Keratinocyte (primary cell): Measurements from ENCODE around the gene PHF5A. TPM values are rescaled to one million over a fixed set of nuclear protein-coding genes. Genes with fewer than 3 reads are reported as not detected.

ENCODE experiments used
- DNase-seq: peaks from one replicate; pipeline ENCODE4 v3.0.0-alpha.2; 2011; ENCODE audit warnings: low read depth, missing footprints, low spot score
- FAIRE-seq: peaks from 2 replicates; lab custom pipeline; 2011; peaks lifted over from hg19 to GRCh38; lab: Jason Lieb, UNC
- H2AFZ ChIP-seq: 2 replicates; pipeline ENCODE4 v1.6.0; 2012; ENCODE audit warnings: low read length, control low read depth, inconsistent platforms; ENCODE audit not compliant: control insufficient read depth
- H3K27ac ChIP-seq: 2 replicates; pipeline ENCODE4 v1.5.1; 2011; ENCODE audit warnings: low read length; ENCODE audit not compliant: control insufficient read depth, insufficient read depth
- H3K27me3 ChIP-seq: 3 replicates; pipeline ENCODE4 v1.6.0; 2011; ENCODE audit warnings: low read length; ENCODE audit not compliant: control insufficient read depth, insufficient read depth; ENCODE audit errors: extremely low read depth
- H3K36me3 ChIP-seq, 2 experiments: 2 replicates in 1 of 2; 3 replicates in 1 of 2; pipeline ENCODE4 v1.5.1; 2011; ENCODE audit warnings: low read length in 2 of 2, mild to moderate bottlenecking in 1 of 2; ENCODE audit not compliant: control insufficient read depth in 2 of 2, insufficient read depth in 2 of 2; ENCODE audit errors: extremely low read depth in 1 of 2
- H3K4me1 ChIP-seq: 3 replicates; pipeline ENCODE4 v1.5.1; 2011; ENCODE audit warnings: low read length; ENCODE audit not compliant: control insufficient read depth, insufficient read depth; ENCODE audit errors: extremely low read depth
- H3K4me2 ChIP-seq: 3 replicates; pipeline ENCODE4 v1.6.0; 2011; ENCODE audit warnings: low read depth, low read length; ENCODE audit not compliant: control insufficient read depth, insufficient read depth; ENCODE audit errors: extremely low read depth
- H3K4me3 ChIP-seq, 3 experiments: fragments of 200-600 bp in 1 of 3; sonication (generic) in 1 of 3; 2 replicates in 2 of 3; 3 replicates in 1 of 3; pipeline ENCODE4 v1.5.1; 2011 to 2016; ENCODE audit warnings: low read length in 3 of 3, mild to moderate bottlenecking in 3 of 3, control low read depth in 2 of 3, inconsistent platforms in 1 of 3, low read depth in 1 of 3, mixed read lengths in 1 of 3, mixed run types in 1 of 3, moderate library complexity in 1 of 3; ENCODE audit not compliant: control insufficient read depth in 2 of 3, insufficient read depth in 2 of 3; ENCODE audit errors: extremely low read depth in 1 of 3
- H3K79me2 ChIP-seq: 2 replicates; pipeline ENCODE4 v1.6.0; 2012; ENCODE audit warnings: low read length; ENCODE audit not compliant: control insufficient read depth, insufficient read depth
- H3K9ac ChIP-seq: 3 replicates; pipeline ENCODE4 v1.6.0; 2011; ENCODE audit warnings: low read length; ENCODE audit not compliant: control insufficient read depth, insufficient read depth; ENCODE audit errors: extremely low read depth
- H3K9me1 ChIP-seq: 3 replicates; pipeline ENCODE4 v1.6.0; 2011; ENCODE audit warnings: low read length; ENCODE audit not compliant: control insufficient read depth, insufficient read depth; ENCODE audit errors: extremely low read depth
- H3K9me3 ChIP-seq: 2 replicates; pipeline ENCODE4 v1.5.1; 2012; ENCODE audit warnings: low read depth, low read length; ENCODE audit not compliant: control insufficient read depth
- H4K20me1 ChIP-seq: 3 replicates; pipeline ENCODE4 v1.6.0; 2011; ENCODE audit warnings: low read length; ENCODE audit not compliant: control insufficient read depth, insufficient read depth; ENCODE audit errors: extremely low read depth
- EZH2 ChIP-seq: IDR thresholded peaks from one replicate; pipeline ENCODE4 v1.6.1; 2012; ENCODE audit warnings: inconsistent platforms, mild to moderate bottlenecking, low read length, moderate library complexity
- dilution Hi-C: fragments of 300-500 bp; cut with MboI; formaldehyde crosslinking; loops from one replicate; pipeline ENCODE4 v1.7.0; 2020; ENCODE audit warnings: low sequenced_read_pairs; ENCODE audit not compliant: extremely low pct_ligation_motif_present
- polyA plus RNA-seq, 5 experiments: library from polyadenylated mRNA; depleted of rRNA in 3 of 5; stranded (reverse) in 3 of 5; stranded (forward) in 1 of 5; unstranded in 1 of 5; fragments of >200 nt; gene quantifications; 1 replicate in 1 of 5; 2 replicates in 3 of 5; 3 replicates in 1 of 5; pipeline versions ENCODE4 v1.2.1 to v1.2.3, GENCODE V29; 2011 to 2012; ENCODE audit warnings: missing spikeins in 2 of 5, low read depth in 1 of 5, low replicate concordance in 1 of 5
- TF ChIP-seq, protein P1 (sequence below), 3 experiments: IDR thresholded peaks in 1 of 3; conservative IDR thresholded peaks in 1 of 3; optimal IDR thresholded peaks in 1 of 3; 2 replicates in 2 of 3; 3 replicates in 1 of 3; pipeline versions ENCODE3 to v1.5.1; 2011; ENCODE audit warnings: low read length in 3 of 3, mild to moderate bottlenecking in 3 of 3, moderate library complexity in 2 of 3, control low read depth in 1 of 3, inconsistent platforms in 1 of 3; ENCODE audit not compliant: insufficient read depth in 2 of 3; ENCODE audit errors: extremely low read depth in 1 of 3

Gene PHF5A
- polyA plus RNA-seq, 1 donor (not counting 4 experiments of a cell fraction or from before 2014, with no cell fraction given), result 77.7 TPM

DNA sequence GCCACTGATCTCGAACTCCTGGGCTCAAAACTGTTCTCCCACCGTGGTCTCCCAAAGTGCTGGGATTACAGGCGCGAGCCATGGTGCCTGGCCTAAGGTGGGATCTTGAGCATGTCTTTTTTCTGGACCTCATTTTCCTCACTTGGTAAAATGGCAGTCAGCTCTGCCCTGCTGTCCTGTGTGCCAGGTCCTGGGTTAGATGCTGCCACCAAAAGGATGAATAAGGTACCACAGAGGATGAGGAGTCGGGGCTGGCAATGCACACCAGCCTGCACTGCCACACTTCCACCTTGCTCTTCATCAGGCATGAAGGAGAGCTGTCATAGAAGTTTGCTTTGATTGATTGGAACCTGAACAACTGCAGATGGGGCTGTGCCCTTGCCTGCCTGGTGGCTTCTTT is 32.7 kb upstream of the PHF5A start:
- no peak for FAIRE-seq

DNA sequence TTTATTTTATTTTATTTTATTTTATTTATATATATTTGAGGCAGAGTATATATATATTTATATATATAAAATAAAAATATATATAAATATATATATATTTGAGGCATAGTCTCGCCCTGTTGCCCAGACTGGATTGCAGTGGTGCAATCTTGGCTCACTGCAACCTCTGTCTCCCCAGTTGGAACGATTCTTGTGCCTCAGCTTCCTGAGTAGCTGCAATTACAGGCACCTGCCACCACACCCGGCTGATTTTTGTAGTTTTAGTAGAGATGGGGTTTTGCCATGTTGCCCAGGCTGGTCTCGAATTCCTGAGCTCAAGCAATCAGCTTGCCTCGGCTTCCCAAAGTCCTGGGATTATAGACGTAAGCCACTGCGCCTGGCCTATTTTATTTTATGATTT is 31.8 kb upstream of the PHF5A start:
- H4K20me1 ChIP-seq, result peaks cover 10% of the 10 kb centered on the region
- H3K9me3 ChIP-seq, result no peaks in the 10 kb centered on the region
- H3K4me1 ChIP-seq, result peaks cover 33% of the 10 kb centered on the region
- no peak overlapping the region for H3K4me2 ChIP-seq
- FAIRE-seq, result no peak
- no peaks in the 10 kb centered on the region for H3K27me3 ChIP-seq
- H3K27ac ChIP-seq, result no peak overlapping the region
- no peak overlapping the region for H3K4me3 ChIP-seq
- H3K79me2 ChIP-seq, result peaks cover 13% of the 10 kb centered on the region
- dilution Hi-C loops, result no loop called here
- peaks cover 12 to 24% of the 10 kb centered on the region in 2 experiments for H3K36me3 ChIP-seq
- no peak for DNase-seq
- TF ChIP-seq EZH2, result no peak
- TF ChIP-seq, protein P1, sequence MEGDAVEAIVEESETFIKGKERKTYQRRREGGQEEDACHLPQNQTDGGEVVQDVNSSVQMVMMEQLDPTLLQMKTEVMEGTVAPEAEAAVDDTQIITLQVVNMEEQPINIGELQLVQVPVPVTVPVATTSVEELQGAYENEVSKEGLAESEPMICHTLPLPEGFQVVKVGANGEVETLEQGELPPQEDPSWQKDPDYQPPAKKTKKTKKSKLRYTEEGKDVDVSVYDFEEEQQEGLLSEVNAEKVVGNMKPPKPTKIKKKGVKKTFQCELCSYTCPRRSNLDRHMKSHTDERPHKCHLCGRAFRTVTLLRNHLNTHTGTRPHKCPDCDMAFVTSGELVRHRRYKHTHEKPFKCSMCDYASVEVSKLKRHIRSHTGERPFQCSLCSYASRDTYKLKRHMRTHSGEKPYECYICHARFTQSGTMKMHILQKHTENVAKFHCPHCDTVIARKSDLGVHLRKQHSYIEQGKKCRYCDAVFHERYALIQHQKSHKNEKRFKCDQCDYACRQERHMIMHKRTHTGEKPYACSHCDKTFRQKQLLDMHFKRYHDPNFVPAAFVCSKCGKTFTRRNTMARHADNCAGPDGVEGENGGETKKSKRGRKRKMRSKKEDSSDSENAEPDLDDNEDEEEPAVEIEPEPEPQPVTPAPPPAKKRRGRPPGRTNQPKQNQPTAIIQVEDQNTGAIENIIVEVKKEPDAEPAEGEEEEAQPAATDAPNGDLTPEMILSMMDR (optimal IDR thresholded peaks at IDR 0.05 in 1 of 3, IDR thresholded peaks at IDR 0.05 in 1 of 3, conservative IDR thresholded peaks at IDR 0.05 in 1 of 3; ENCODE audit: extremely low read depth in 1 of 3, insufficient read depth in 2 of 3, low read length in 3 of 3), result no peak
- H2AFZ ChIP-seq, result no peak overlapping the region
- H3K9ac ChIP-seq, result no peak overlapping the region
- H3K9me1 ChIP-seq, result peaks cover 2% of the 10 kb centered on the region

More for the DNA sequence above, 32.7 kb upstream of the PHF5A start:
- H2AFZ ChIP-seq, result no peak overlapping the region
- H3K79me2 ChIP-seq, result peaks cover 12% of the 10 kb centered on the region
- no peak for TF ChIP-seq EZH2
- TF ChIP-seq, protein P1 (optimal IDR thresholded peaks at IDR 0.05 in 1 of 3, IDR thresholded peaks at IDR 0.05 in 1 of 3, conservative IDR thresholded peaks at IDR 0.05 in 1 of 3; ENCODE audit: extremely low read depth in 1 of 3, insufficient read depth in 2 of 3, low read length in 3 of 3), result peak; percentile 20 to 67 (median 41)
- H3K9me3 ChIP-seq, result no peaks in the 10 kb centered on the region
- peaks cover 10% of the 10 kb centered on the region for H4K20me1 ChIP-seq
- H3K9me1 ChIP-seq, result peaks cover 2% of the 10 kb centered on the region
- no peaks in the 10 kb centered on the region for H3K27me3 ChIP-seq
- no peak overlapping the region for H3K4me2 ChIP-seq
- H3K27ac ChIP-seq, result no peak overlapping the region
- H3K4me3 ChIP-seq, result no peak overlapping the region
- H3K9ac ChIP-seq, result no peak overlapping the region
- dilution Hi-C loops, result no loop called here
- no peak for DNase-seq
- H3K4me1 ChIP-seq, result peaks cover 33% of the 10 kb centered on the region
- peaks cover 12 to 24% of the 10 kb centered on the region in 2 experiments for H3K36me3 ChIP-seq
